Adrenal gland (tissue), 5 donors: ENCODE data around the gene ATP11A.

ENCODE experiments used
- POLR2A ChIP-seq, 2 donors: fragments of 450-650 bp; IDR thresholded peaks; one replicate each; pipeline ENCODE4 v1.6.1; 2017; ENCODE audit warnings: antibody characterized with exemption in 2 of 2, mild to moderate bottlenecking in 2 of 2, moderate library complexity in 1 of 2
- TF ChIP-seq, protein P1 (sequence below), 6 experiments: fragments of 450-650 bp in 4 of 6; fragments of 200-600 bp in 2 of 6; sonication (generic) in 1 of 6; IDR thresholded peaks; 1 replicate in 5 of 6; 2 replicates in 1 of 6; pipeline versions ENCODE4 v1.5.1 to v1.8.0; 2016 to 2021; ENCODE audit warnings: antibody characterized with exemption in 6 of 6, mild to moderate bottlenecking in 2 of 6, moderate library complexity in 1 of 6
- donor health status: DM: no; HTN: no; CAD: no.

DNA sequence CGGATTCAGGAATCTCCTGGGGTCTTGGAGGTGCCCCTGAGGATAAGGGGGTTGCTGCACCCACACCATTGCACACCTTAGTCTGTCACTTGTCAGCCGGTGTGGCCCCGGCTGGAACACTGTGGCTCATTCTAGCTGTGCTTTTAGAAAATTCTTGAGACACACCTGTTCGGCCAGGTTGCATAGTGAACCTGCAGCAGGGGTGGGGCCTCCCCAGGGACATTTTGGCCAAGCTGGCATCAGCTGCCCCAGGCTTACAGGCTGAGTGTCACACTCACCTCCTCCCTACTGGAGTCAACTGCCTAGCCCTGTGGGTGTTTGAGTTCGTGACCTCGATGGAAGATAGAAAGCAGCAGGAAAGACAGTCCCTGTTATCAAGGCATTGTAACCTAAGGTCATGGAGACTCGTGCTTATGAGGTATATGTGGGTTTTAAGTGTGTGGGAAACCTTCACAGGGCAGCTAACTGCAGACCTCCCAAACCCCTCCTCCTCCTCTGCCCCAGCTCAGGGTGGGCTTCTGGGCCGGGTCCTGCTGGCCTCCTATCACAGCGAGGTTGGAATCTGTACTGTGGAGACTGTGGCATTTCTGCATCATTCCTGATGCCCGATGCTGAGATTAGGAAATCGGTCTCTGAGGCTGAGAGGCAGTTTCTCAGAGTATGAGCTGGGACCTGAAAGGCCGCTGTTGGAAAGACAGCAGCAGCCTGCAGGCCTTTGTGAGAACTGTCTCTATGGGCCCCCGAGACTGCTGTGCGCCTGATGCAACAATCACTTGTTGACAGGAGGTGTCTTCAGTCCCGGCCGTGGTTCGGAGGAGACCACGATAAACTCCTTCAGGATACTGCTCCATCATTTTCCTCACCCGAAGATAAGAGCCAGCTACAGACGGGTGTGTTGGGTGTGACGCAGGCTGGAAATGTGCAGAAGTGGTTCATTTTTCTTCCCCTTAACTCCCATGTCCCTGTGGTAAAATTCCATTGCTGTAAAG lies 72.2 kb downstream of the ATP11A start:
- TF ChIP-seq, protein P1, sequence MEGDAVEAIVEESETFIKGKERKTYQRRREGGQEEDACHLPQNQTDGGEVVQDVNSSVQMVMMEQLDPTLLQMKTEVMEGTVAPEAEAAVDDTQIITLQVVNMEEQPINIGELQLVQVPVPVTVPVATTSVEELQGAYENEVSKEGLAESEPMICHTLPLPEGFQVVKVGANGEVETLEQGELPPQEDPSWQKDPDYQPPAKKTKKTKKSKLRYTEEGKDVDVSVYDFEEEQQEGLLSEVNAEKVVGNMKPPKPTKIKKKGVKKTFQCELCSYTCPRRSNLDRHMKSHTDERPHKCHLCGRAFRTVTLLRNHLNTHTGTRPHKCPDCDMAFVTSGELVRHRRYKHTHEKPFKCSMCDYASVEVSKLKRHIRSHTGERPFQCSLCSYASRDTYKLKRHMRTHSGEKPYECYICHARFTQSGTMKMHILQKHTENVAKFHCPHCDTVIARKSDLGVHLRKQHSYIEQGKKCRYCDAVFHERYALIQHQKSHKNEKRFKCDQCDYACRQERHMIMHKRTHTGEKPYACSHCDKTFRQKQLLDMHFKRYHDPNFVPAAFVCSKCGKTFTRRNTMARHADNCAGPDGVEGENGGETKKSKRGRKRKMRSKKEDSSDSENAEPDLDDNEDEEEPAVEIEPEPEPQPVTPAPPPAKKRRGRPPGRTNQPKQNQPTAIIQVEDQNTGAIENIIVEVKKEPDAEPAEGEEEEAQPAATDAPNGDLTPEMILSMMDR (IDR thresholded peaks at IDR 0.05): no peak
- TF ChIP-seq POLR2A (IDR thresholded peaks at IDR 0.05): no peak
